Urothelium cell line (cell line): ENCODE results near the gene TMEM214.

Source experiments
- DNase-seq: peaks from one replicate; pipeline ENCODE4 v3.0.0; 2011; ENCODE audit warnings: low spot score, mixed read lengths
- FAIRE-seq: peaks from 2 replicates; lab custom pipeline; 2011; peaks lifted over from hg19 to GRCh38; lab: Jason Lieb, UNC

TMEM214 gene

DNA sequence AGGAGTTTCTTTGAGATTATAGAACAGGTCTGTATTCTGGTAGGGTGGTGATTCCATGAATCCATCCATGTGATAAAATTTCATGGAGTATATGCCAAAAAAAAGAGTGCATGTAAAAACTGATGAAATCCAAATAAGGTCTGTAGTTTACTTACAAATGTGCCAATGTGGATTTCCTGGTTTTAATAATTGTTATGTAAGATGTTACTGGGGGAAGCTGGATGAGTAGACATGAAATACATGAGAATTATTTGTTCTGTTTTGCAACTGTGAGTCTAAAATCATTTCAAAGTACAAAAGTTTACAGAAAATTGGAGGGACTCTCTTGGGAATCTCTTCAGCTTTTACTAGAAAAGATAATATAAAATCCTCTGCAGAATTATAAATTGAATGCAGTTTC, 23.7 kb upstream of the TMEM214 start:
- DNase-seq (no peak), FAIRE-seq (no peak)

DNA sequence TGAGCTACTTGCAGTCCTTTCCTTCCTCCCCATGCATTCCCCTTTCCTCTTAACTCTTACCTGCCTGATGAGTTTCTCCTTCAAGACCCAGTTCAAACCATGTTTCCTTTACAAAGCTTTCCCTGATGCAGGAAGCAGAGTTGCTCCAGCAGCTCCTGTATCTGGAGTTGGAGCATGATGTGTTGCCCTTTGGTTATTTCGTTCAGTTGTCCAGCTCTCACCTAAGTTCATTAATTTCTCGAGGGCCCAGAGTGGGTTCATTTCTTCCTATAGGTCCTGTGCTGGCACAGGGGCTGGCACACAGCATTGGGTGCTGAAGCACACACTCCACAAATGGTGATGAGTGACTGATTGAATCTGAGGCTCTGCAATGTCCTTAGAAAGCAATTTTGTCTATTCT, 23.0 kb upstream of the TMEM214 start:
- DNase-seq (no peak), FAIRE-seq (no peak)

DNA sequence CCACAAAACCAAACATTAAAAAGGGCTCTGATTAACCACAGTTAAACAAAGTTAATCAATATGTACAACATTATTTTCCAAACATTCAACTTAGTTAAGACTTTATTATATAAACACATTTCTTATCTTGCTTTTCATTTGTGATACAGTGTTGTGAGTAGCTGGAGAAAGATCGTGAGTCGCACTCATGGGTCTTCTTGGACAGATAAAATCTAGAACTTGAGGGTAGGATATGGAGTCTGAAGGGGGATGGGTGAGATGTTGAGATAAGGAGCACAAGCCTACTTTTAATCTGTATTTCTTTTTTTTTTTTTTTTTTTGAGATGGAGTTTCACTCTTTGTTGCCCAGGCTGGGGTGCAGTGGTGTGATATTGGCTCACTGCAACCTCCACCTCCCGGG, 22.6 kb upstream of the TMEM214 start:
- no peak for DNase-seq

DNA sequence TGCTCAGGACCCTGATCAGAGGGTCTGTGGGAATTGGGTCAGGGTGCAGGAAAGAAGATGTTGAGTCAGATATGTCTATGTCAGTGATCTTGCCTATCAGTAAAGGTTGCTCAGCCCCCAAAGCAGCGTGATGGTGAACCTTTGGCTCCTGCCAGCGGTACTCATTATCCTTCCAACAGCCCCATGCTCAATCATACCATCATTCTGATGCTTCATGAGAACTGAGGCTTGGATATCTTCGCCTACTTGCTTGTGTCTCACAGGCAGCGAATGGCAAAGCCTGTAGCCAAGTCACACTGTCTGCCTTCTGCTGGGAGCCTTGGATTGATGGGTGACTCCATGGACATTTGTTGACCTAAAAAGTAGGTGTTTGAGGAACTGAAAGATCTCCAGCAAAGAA, 19.0 kb upstream of the TMEM214 start:
- FAIRE-seq, result peak; percentile 13
- DNase-seq, result no peak

More for the DNA sequence above, 22.6 kb upstream of the TMEM214 start:
- FAIRE-seq, result no peak

DNA sequence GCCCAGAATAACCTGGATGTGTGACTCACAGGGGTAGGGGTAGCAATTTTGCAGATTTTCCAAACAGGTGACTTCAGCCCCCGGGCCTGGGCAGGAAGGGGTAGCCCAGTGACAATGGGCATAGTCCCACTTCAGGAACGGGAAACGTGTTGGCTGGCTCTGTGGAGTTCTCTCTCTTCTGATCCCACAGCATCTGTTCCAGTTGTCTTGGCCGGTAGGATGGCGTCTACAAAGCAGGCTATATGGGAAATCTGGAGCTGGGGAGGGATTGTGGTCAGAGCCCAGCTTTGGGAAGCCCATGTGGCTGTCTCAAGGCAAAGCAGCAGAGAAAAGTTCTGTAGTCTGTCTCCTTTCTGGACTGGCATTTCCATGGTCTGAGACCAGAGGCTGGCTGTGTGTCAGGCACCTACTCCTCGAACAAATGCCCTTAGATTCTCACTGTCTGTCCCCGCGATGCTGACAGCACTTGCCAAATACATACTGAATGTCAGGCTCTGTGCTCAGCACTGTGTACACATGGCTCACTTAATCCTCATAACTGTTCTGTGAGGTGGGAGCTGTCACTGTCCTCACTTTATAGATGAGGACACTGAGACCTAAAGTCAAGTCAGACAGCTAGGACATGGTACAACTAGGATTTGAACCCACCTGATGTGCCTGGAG, 17.9 kb upstream of the TMEM214 start:
- FAIRE-seq, result peak; percentile 20

DNA sequence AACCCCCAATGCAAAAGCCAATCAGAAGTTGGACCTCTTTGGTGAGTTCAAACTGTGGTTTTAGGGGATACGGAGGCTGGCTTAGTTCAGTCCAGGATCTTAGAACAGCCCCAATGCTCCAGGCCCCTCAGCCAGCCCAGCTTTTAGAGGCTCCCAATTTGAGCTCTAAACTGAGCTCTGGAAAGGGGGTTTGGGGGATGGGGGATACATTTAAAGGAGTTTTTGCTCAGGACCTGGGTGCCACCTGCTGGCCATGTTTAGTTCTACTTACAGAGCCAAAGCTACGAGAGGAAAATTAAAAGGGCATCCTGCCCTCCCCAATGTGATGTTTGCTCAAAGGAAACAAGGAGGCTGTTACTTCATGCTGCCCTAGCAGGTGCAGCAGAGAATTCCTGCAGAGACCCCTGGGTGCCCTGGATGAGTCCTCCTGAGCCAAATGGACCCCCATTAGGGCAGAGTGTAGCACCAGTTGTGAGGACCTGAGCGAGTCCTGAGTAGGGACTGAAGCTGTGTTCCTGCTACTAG, 15.9 kb upstream of the TMEM214 start:
- FAIRE-seq, result peak; percentile 52
- DNase-seq, result peak; percentile 72

More for the DNA sequence above, 17.9 kb upstream of the TMEM214 start:
- no peak for DNase-seq

DNA sequence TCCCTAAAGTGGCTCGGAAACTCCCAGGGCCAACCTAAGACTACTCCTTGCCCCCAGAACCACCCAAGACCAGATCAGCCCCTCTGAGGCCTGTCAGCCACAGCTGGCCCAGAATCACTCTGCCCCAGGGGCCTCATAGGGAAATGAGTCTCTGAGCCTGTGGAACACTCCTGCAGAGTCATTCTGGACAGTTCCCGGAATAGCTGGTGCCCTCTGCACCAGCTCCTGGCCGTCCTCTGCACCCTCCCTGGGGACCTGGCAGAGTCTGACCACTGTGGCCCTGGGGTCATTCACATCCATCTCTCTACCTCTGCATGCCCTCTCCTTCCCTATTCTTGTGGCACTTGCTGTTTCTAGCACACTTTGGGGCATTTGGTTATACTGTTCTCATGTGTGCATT, 14.6 kb upstream of the TMEM214 start:
- no peak for DNase-seq
- no peak for FAIRE-seq

DNA sequence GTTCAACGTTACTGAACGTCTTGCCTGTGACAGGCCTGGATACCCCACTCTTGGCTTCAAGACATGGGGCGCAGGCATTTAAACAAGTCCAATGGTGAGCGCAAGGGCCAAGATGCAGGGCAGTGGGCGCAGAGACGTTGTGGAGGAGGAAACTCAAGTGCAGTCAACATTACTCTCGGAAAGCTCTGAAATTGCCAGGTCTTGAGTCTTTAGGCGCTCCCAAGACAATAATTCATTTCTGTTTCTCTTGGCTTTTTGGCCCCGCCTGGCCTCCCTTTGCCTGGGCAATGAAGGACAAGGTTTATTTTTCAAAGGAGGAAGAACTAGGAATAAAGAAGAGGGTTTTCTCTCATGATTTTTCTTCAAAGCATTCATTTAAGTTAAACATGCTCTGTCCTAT, 13.3 kb upstream of the TMEM214 start:
- DNase-seq, result no peak
- no peak for FAIRE-seq

DNA sequence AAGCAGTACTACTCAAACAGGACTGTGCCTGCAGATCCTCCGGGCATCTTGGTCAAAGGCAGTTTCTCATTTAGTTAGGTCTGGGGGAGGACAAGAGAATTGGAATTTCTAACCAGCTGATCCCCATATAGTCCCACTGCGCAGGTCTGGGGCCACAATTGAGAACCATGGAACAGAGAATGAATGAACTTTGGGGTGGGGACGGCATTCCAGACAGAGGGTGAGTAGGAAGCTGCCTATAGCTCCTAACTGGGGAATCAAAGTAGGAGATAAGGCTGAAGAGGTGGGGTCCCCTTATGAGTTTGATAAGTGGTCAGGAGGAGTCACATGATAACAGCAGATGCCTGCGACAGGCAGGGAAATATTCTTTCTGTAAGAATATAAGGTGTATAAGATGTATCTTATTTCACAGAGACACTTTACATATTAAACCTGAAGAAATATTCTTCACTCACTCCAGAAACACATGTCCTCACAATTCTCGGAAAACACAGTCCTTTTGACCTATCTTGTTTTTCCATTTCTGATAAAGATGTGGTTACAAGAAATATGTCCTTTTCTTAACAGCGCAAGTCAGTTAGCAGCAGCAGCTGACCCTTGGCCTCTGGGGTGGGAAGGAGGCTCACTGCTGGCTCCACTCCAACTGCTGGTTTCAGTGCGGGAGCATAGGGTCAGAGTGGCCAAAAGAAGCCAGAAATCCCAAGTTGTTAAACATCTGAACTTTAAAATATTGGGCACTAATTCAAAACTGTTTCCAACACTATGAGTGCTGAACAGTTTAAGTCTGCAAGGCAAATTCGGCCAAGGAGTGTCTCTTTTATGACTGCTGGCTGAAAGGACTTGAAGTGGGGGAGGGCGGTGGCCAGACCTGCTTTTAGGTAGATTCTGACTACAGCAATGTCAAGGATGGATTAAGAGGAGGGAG, 12.6 kb upstream of the TMEM214 start:
- DNase-seq, result no peak
- no peak for FAIRE-seq

DNA sequence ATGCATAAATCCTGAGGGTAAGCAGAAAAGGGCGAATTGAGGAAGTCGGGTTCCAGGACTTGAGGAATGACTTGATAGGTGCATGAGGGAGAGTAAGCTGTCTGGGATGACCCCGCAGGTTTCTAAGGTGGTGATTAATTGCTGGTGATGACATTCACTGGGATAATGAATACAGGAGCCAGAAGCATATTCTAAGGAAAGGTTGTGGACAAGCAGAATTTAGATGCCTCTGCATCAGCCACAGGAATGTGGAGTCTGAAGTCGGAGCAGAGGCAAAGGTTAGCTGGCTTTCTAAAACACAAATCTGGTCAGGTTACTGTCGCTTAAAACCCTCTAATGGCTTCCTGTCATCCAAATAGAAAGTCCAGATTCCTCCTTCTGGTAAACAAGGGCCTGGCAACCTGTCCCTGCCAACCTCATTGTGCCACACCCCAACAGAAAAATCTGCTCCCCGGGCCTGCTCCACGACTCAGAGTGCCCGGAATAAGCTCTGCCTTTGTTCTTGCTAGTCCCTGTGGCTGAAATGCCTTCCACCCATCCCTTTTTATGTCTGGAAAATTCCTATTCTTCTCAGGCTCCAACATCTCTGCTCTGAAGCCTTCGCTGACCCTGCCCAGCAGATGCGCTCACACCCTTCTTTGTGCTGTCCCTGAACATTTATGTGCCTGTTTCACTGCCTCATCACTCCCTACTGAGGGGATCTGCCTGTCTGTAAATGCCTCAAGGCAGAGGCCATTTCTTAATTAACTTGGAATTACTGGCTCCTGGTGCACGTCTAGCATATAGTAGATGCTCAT, 11.3 kb upstream of the TMEM214 start:
- peak; percentile 25 for DNase-seq
- no peak for FAIRE-seq

DNA sequence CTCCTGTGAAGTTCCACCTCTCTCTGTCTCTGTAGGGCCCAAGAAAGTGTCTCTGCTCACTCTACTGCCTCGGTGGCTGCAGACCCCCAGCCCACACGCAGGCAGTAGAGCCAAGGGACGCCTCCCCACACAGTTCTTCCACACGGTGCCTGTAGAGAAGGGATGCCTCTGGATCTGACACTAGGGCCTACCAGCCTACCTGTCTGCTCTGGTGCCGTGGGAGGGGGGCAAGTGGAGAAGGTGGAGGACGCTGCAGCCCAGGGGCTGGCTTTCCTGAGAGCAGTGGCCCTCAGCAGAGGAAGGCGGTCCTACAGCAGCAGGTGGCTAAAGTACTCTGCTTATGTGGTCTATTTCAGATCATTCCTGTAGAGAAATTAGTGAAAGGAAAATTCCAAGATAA, 9.0 kb upstream of the TMEM214 start:
- DNase-seq, result no peak
- no peak for FAIRE-seq

DNA sequence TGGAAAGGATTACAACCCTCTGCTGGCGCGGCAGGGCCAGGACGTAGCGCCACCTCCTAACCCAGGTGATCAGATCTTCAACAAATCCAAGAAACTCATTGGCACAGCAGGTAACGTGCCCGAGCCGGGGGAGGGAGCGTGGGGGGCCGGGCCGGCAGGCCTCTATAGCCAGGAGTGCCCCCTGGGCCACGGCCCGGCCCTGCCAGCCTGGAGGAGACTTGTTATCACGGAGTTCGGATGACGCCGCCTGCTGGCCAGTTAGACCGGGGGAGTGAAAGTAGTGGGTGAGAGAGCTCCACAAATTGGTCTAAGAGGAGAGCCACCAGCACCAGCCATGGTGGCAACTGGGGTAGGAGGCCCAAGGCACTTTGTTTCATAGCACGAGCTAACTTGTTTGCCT, 8.6 kb upstream of the TMEM214 start:
- FAIRE-seq (no peak), DNase-seq (no peak)

DNA sequence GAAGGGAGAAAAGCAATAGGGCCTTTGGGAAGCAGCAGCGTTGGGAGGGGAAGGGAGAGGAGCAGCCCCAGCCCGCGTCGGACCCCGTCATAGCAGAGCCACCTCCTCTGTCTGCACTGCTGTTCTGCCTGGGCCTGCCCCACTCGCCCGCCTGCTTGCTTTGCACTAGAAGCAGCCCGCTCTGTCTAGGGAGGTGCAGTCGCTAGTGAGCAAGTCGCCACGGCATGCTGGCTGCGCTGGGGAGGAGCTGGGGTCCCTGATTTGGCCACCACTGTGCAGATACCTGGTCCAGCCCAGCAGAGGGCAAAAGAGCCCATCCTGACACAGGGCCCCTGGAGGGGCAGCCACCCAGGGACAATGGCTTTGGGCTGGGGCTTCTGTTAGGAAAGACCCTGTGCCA, 8.0 kb upstream of the TMEM214 start:
- DNase-seq (no peak), FAIRE-seq (no peak)

DNA sequence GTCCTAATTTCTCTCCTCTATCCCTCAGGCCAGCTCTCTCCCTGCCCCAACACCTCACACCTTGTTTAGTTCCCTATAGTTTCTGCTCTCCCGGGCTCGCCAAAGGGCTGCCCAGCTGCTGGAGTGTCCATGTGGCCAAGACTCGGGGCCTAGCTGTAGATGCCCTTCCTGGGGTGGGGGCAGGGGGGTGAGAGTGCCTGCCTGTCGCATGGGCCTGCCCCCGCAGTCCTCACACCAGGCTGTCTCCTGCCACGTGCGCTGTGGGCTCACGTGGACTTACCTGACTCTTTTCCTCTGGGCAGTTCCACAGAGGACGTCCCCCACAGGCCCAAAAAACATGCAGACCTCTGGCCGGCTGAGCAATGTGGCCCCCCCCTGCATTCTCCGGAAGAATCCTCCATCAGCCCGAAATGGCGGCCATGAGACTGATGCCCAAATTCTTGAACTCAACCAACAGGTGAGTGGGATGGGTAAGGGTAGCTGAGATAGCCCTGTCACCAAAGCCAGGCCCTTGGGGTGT, 7.4 kb upstream of the TMEM214 start:
- DNase-seq (no peak), FAIRE-seq (no peak)

DNA sequence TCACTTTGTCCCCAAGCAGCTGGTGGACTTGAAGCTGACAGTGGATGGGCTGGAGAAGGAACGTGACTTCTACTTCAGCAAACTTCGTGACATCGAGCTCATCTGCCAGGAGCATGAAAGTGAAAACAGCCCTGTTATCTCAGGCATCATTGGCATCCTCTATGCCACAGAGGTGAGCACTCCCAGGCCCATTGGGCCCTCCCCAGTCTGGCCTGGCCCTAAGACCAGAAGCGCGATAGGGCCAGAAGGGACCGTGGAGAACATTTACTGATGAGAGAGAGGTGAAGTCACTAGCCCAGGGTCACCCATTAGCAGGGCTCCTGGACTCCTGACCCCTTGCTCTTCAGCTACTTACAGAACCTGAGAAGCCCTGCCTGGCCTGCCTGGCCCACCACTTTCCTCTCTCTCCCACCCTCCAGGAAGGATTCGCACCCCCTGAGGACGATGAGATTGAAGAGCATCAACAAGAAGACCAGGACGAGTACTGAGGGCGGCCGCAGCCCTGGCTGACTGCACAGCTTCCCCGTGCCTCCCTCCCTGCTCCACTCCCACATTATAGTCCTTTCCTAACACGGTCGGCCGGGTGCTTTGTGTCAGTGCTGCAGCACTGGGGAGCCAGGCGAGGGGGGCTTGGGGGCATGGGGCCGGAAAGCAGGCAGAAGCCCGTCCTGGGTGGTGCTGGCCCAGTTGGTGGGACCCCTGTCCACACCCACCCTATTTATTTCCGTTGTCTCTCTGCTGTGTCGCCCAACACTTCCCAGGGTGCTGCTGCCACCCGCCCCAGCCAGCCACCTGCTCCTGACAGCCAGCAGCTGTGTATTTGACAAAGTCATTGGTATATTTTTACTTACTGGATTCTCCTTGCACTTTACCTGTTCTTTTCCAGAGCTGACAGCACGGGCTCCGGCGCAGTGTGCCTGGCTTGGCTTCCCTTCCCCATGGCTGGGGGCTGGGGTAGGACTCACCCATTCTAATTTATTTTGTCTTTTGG, 6.6 kb upstream of the TMEM214 start:
- FAIRE-seq, result no peak
- DNase-seq, result no peak

DNA sequence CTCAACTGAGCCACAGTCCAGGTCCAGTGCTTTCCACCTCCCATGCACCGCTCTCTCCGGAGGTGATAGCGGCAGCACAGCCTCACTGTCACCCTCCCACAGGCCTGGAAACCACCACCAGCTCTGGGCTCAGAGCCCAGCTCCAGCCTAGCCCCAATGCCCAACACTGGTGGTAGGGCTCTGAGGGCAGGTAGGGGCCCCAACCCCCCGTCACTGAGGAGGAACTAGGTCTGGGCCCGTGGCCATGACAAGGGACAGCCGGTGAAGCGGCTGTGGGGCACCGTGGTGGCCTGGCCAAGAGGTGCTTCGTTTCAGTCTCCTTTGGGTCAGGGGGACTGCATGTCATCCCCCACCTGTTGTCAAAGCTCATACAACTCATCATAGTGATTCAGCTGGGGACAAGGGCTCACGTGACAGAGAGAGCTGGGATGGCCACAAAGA, 5.5 kb upstream of the TMEM214 start:
- FAIRE-seq (no peak), DNase-seq (no peak)

DNA sequence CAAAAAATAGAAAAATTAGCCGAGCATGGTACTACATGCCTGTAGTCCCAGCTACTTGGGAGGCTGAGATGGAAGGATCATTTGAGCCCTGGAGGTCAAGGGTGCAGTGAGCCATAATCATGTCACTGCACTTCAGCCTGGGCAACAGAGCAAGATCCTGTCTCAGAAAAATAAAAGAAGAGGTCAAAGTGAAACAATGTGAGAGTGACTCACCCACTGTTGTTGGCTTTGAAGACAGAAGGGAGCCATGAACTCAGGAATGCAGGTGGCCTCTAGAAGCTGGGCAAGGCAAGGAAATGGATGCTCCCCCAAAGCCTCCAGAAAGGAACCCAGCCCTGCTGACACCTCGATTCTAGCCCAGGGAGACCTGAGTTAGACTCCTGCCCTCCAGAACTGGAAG, 3.7 kb upstream of the TMEM214 start:
- FAIRE-seq, result no peak
- no peak for DNase-seq

DNA sequence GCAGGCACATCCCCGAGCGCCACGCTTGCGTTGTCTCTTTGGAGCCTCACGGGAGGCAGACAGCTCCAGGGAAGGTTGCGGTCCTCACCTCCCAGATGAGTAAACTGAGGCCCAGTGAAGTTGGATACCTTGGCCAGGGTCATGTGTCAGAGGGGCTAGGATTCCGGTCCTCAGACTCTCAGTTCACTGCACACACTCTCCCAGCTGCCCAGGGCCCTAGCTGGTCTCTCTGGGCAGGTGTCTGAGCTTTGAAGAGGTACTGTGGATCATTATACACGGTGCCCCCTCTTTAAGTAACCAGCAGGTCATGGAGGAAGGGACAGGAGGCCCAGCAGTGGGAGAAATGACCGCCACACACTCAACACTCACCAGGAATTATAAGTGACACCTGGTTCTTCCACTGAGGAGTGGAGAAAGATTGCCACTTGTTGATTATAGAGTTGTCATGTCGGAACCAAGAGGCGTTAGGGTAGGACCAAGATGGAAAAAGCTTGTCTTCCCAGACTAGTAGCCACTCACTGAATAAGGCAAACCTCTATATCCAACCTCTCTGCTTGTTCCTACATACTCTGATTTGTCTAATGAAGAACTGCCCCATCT, 588 bp downstream of the TMEM214 start:
- FAIRE-seq (no peak), DNase-seq (no peak)

DNA sequence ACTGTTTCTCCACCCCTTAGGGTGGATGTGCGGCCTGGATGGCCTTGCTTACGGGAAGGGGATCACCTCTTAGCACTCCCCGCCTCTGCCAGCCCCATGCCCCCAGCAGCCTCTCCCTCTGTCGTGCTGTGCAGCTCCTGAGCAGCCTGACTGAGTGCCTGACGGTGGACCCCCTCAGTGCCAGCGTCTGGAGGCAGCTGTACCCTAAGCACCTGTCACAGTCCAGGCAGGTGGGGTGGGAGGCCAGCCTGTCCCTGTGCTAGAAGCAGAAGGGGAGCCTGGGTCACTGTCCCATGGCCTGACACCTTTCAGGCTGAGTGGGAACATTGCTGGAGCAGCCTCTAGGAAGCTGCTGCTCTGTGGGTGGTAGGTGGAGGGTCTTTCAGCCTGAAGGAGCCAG, 5.2 kb downstream of the TMEM214 start:
- no peak for FAIRE-seq

More for the DNA sequence above, 5.2 kb downstream of the TMEM214 start:
- DNase-seq, result no peak
